ENCODE results near the gene MYO5A.
A peak's percentile ranks its signal among the peaks of the same experiment; 100 is the strongest.

The MYO5A gene

GRCh38 chr15:52466716-52467115 is 62.0 kb downstream of the MYO5A start:
- Histone ChIP-seq H2AFZ (ENCODE audit: low read length) (no peak overlapping the region), H3K4me1 (ENCODE audit: insufficient read depth, low read length, severe bottlenecking) (peaks cover 45% of the 10 kb centered on the region), H3K9ac (ENCODE audit: low read length) (peak overlapping the region; percentile 13; the same call in 1 of the 2 replicates), H3K79me2 (ENCODE audit: insufficient read depth, low read length) (peaks cover 16% of the 10 kb centered on the region), H3F3A (ENCODE audit: insufficient read depth, low read length) (no peaks in the 10 kb centered on the region), H3K9me3 (ENCODE audit: low read length) (no peaks in the 10 kb centered on the region), H3K36me3 (ENCODE audit: insufficient read depth, low read length) (no peaks in the 10 kb centered on the region), H4K20me1 (ENCODE audit: insufficient read depth, low read length) (no peaks in the 10 kb centered on the region), H3K4me2 (ENCODE audit: low read length) (peak overlapping the region; percentile 23; the same call in 1 of the 2 replicates), H3K27me3 (ENCODE audit: insufficient read depth, low read length) (no peaks in the 10 kb centered on the region), H3K27ac (ENCODE audit: low read depth, low read length, poor library complexity, severe bottlenecking) (peak overlapping the region; percentile 76), H3K4me3 (ENCODE audit: low read depth, low read length, poor library complexity, severe bottlenecking) (no peak overlapping the region), H3K9me2 (ENCODE audit: low read depth, low read length) (no peaks in the 10 kb centered on the region)
- TF ChIP-seq EZH2 (IDR thresholded peaks at IDR 0.05; ENCODE audit: borderline replicate concordance, low read length) = no peak
- TF ChIP-seq, protein P1, sequence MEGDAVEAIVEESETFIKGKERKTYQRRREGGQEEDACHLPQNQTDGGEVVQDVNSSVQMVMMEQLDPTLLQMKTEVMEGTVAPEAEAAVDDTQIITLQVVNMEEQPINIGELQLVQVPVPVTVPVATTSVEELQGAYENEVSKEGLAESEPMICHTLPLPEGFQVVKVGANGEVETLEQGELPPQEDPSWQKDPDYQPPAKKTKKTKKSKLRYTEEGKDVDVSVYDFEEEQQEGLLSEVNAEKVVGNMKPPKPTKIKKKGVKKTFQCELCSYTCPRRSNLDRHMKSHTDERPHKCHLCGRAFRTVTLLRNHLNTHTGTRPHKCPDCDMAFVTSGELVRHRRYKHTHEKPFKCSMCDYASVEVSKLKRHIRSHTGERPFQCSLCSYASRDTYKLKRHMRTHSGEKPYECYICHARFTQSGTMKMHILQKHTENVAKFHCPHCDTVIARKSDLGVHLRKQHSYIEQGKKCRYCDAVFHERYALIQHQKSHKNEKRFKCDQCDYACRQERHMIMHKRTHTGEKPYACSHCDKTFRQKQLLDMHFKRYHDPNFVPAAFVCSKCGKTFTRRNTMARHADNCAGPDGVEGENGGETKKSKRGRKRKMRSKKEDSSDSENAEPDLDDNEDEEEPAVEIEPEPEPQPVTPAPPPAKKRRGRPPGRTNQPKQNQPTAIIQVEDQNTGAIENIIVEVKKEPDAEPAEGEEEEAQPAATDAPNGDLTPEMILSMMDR (IDR thresholded peaks at IDR 0.05; ENCODE audit: low read length) = no peak

GRCh38 chr15:52466134-52466701 is 62.5 kb downstream of the MYO5A start:
- peak overlapping the region; percentile 24 for H3K4me3 ChIP-seq (ENCODE audit: low read depth, low read length, poor library complexity, severe bottlenecking)
- H3F3A ChIP-seq (ENCODE audit: insufficient read depth, low read length) = no peaks in the 10 kb centered on the region
- peak overlapping the region; percentile 62 for H3K4me2 ChIP-seq (ENCODE audit: low read length)
- no peaks in the 10 kb centered on the region for H4K20me1 ChIP-seq (ENCODE audit: insufficient read depth, low read length)
- no peaks in the 10 kb centered on the region for H3K9me2 ChIP-seq (ENCODE audit: low read depth, low read length)
- H3K27me3 ChIP-seq (ENCODE audit: insufficient read depth, low read length) = no peaks in the 10 kb centered on the region
- no peaks in the 10 kb centered on the region for H3K36me3 ChIP-seq (ENCODE audit: insufficient read depth, low read length)
- H3K4me1 ChIP-seq (ENCODE audit: insufficient read depth, low read length, severe bottlenecking) = peaks cover 45% of the 10 kb centered on the region
- no peak overlapping the region for H2AFZ ChIP-seq (ENCODE audit: low read length)
- TF ChIP-seq, protein P1 (IDR thresholded peaks at IDR 0.05; ENCODE audit: low read length) = peak; percentile 47
- no peak for TF ChIP-seq EZH2 (IDR thresholded peaks at IDR 0.05; ENCODE audit: borderline replicate concordance, low read length)
- no peaks in the 10 kb centered on the region for H3K9me3 ChIP-seq (ENCODE audit: low read length)
- peak overlapping the region; percentile 51; the same call in 1 of the 2 replicates for H3K9ac ChIP-seq (ENCODE audit: low read length)
- H3K27ac ChIP-seq (ENCODE audit: low read depth, low read length, poor library complexity, severe bottlenecking) = peak overlapping the region; percentile 77
- peaks cover 18% of the 10 kb centered on the region for H3K79me2 ChIP-seq (ENCODE audit: insufficient read depth, low read length)

DNA sequence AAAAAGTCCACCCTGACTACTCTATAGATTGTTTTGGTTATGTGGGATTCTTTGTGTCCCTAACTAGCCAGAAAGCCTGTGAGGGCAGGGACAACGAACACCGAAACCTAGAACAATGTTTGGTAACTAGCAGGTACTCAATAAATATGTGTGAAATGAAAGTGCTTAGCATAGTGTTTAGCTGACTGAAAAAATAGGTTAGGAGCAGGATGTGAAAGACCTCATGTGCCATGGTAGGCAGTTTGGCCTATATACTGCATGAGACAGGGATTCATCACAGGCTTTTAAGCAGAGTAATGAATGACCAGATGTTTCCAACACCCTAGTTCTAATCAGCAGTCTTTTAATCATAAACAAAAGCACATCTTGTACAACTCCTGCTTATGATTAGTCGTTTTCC is 64.2 kb downstream of the MYO5A start:
- H3K9me2 ChIP-seq (ENCODE audit: low read depth, low read length) = no peaks in the 10 kb centered on the region
- H4K20me1 ChIP-seq (ENCODE audit: insufficient read depth, low read length) = no peaks in the 10 kb centered on the region
- peak overlapping the region; percentile 77 for H3K27ac ChIP-seq (ENCODE audit: low read depth, low read length, poor library complexity, severe bottlenecking)
- no peaks in the 10 kb centered on the region for H3K27me3 ChIP-seq (ENCODE audit: insufficient read depth, low read length)
- no peaks in the 10 kb centered on the region for H3F3A ChIP-seq (ENCODE audit: insufficient read depth, low read length)
- TF ChIP-seq, protein P1 (IDR thresholded peaks at IDR 0.05; ENCODE audit: low read length) = no peak
- no peak for TF ChIP-seq EZH2 (IDR thresholded peaks at IDR 0.05; ENCODE audit: borderline replicate concordance, low read length)
- H3K4me1 ChIP-seq (ENCODE audit: insufficient read depth, low read length, severe bottlenecking) = peaks cover 45% of the 10 kb centered on the region
- no peak overlapping the region for H3K9ac ChIP-seq (ENCODE audit: low read length)
- no peaks in the 10 kb centered on the region for H3K36me3 ChIP-seq (ENCODE audit: insufficient read depth, low read length)
- H3K79me2 ChIP-seq (ENCODE audit: insufficient read depth, low read length) = peaks cover 19% of the 10 kb centered on the region
- no peak overlapping the region for H2AFZ ChIP-seq (ENCODE audit: low read length)
- H3K9me3 ChIP-seq (ENCODE audit: low read length) = no peaks in the 10 kb centered on the region
- peak overlapping the region; percentile 12; the same call in 1 of the 2 replicates for H3K4me2 ChIP-seq (ENCODE audit: low read length)
- H3K4me3 ChIP-seq (ENCODE audit: low read depth, low read length, poor library complexity, severe bottlenecking) = no peak overlapping the region
